HFFc6 (cell line): ENCODE measurements around the gene HLA-DMA. TPM values are rescaled to one million over a fixed set of nuclear protein-coding genes. Genes with fewer than 3 reads are reported as not detected.

Experiments used
- DNase-seq: peaks from one replicate; pipeline ENCODE4 v3.0.0-alpha.2; 2018
- H3K27ac Mint-ChIP-seq: 2 replicates; pipeline ENCODE4 v1.8.0; 2020; ENCODE audit warnings: mild to moderate bottlenecking, mixed read lengths
- H3K27me3 Mint-ChIP-seq: 2 replicates; pipeline ENCODE4 v1.8.0; 2021; ENCODE audit warnings: mild to moderate bottlenecking, moderate library complexity, mixed read lengths; ENCODE audit not compliant: insufficient read depth
- H3K36me3 Mint-ChIP-seq: 2 replicates; pipeline ENCODE4 v1.8.0; 2021; ENCODE audit warnings: low read depth, mixed read lengths
- H3K4me1 Mint-ChIP-seq: 2 replicates; pipeline ENCODE4 v1.8.0; 2020; ENCODE audit warnings: low read depth, mixed read lengths
- H3K4me3 Mint-ChIP-seq: 2 replicates; pipeline ENCODE4 v1.8.0; 2020; ENCODE audit warnings: mild to moderate bottlenecking, moderate library complexity, mixed read lengths
- H3K9me3 Mint-ChIP-seq: 2 replicates; pipeline ENCODE4 v1.8.0; 2020; ENCODE audit warnings: mild to moderate bottlenecking, mixed read lengths
- total RNA-seq, 6 experiments: library from RNA; stranded (reverse); fragmentation: NEBNext Ultra II Directional; extraction: Animal tissue kit (Norgen Biotek cat#: 25700); gene quantifications; 2 replicates in 1 of 6; 3 replicates in 5 of 6; pipeline ENCODE4 v1.2.3, GENCODE V29; 2021
- TF ChIP-seq, protein P1 (sequence below): fragments of 200-600 bp; sonication (generic); IDR thresholded peaks from 2 replicates; pipeline ENCODE4 v1.5.0; 2021; ENCODE audit warnings: antibody characterized with exemption, mild to moderate bottlenecking

HLA-DMA gene
- total RNA-seq, 6 experiments from 2014 or later, result 2.0 to 3.1 (median 2.2) TPM

DNA sequence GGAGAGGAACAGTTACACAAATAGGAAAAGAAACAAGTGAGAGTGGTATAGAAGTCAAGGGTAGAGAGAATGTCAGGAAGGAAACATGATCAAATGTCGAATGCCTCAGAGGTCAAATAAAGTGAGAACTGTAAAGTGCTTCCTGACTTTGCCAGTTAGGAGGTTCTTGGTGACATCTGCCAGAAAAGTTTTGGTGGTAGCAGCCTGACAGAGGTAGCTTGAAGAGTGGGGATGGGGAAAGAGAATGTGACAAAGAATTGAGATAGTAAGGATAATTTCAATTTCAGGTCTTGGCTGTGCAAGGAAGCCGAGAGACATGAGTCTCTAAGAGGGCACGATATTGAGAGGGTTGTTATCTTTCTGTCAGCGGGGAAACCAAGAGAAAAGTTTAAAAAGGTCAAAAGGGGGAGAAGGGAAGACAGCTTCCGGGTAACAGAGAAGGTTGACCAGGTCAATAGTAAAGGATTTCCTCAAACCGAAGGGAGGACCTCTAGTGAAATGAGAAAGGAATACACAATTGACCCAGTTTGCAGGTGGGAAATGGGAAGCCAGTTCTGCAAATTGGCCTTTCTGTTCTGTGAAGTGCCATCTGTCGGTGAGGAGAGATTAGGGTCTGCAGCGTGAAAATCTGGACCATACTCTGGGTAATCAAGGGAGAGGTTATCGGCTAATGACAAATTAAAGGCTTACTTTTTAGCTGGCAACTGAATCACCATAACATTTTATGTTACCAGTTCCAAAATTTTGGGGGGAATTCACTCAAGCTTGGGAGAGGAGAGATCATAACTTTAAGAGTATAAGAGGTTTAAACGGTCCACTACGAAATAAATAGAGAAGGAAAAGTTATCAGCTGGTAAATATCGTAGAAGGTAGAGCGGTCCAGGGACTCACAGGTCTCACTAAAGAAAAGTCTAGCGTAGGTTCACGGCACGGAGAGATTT, 14.5 kb upstream of the HLA-DMA start:
- Mint-ChIP-seq H3K4me3 (peak overlapping the region; percentile 93), H3K27me3 (peaks cover 12% of the 10 kb centered on the region)
- TF ChIP-seq, protein P1, sequence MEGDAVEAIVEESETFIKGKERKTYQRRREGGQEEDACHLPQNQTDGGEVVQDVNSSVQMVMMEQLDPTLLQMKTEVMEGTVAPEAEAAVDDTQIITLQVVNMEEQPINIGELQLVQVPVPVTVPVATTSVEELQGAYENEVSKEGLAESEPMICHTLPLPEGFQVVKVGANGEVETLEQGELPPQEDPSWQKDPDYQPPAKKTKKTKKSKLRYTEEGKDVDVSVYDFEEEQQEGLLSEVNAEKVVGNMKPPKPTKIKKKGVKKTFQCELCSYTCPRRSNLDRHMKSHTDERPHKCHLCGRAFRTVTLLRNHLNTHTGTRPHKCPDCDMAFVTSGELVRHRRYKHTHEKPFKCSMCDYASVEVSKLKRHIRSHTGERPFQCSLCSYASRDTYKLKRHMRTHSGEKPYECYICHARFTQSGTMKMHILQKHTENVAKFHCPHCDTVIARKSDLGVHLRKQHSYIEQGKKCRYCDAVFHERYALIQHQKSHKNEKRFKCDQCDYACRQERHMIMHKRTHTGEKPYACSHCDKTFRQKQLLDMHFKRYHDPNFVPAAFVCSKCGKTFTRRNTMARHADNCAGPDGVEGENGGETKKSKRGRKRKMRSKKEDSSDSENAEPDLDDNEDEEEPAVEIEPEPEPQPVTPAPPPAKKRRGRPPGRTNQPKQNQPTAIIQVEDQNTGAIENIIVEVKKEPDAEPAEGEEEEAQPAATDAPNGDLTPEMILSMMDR, result peak; percentile 72

DNA sequence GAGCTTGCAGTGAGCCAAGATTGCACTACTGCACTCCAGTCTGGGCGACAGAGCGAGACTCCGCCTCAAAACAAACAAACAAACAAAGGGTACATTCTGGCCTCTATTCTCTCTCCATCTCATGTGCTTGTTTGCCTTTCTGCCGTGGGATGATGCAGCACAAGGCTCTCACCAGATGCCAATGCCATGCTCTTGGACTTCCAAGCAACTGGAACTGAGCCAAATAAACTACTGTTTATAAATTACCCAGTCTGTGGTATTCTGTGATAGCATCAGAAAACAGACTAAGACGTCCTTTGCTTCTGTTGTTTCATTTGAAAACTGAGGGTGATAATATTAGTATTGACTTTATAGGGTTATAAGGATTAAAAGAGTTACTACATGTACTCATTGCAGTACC, 11.9 kb upstream of the HLA-DMA start:
- no peaks in the 10 kb centered on the region for H3K36me3 Mint-ChIP-seq
- no peak overlapping the region for H3K27ac Mint-ChIP-seq
- H3K4me3 Mint-ChIP-seq, result no peak overlapping the region
- peaks cover 3% of the 10 kb centered on the region; the same call in 1 of the 2 replicates for H3K27me3 Mint-ChIP-seq
- TF ChIP-seq, protein P1, result no peak
- H3K4me1 Mint-ChIP-seq, result peaks cover 38% of the 10 kb centered on the region
- no peak for DNase-seq
- no peaks in the 10 kb centered on the region for H3K9me3 Mint-ChIP-seq

More for the DNA sequence above, 14.5 kb upstream of the HLA-DMA start:
- DNase-seq, result peak; percentile 45
- H3K9me3 Mint-ChIP-seq, result no peaks in the 10 kb centered on the region
- peak overlapping the region; percentile 99 for H3K27ac Mint-ChIP-seq
- H3K36me3 Mint-ChIP-seq, result peaks cover 12% of the 10 kb centered on the region
- peaks cover 31% of the 10 kb centered on the region for H3K4me1 Mint-ChIP-seq

DNA sequence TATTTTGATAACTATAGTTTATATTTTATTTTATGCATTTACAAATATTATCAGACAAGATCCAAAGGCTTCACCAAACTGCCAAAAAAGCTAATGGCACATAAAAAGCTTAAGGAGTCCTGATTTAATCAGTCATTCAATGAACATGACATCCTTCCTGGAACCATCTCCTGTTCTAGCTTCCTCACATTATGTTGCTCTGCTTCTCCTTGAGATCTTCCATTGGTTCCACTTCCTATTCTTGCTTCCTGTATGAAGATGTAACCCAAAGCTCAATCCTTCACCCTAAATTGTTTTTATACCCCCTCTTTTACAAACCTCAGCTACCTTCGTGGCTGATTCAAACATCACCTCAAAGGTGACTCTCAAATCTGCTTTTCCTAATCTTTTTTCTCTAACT, 11.0 kb upstream of the HLA-DMA start:
- Mint-ChIP-seq H3K4me3 (no peak overlapping the region), H3K36me3 (no peaks in the 10 kb centered on the region), H3K4me1 (peaks cover 38% of the 10 kb centered on the region), H3K27ac (no peak overlapping the region), H3K27me3 (no peaks in the 10 kb centered on the region; the same call in 1 of the 2 replicates), H3K9me3 (no peaks in the 10 kb centered on the region)
- DNase-seq, result no peak
- TF ChIP-seq, protein P1, result no peak

DNA sequence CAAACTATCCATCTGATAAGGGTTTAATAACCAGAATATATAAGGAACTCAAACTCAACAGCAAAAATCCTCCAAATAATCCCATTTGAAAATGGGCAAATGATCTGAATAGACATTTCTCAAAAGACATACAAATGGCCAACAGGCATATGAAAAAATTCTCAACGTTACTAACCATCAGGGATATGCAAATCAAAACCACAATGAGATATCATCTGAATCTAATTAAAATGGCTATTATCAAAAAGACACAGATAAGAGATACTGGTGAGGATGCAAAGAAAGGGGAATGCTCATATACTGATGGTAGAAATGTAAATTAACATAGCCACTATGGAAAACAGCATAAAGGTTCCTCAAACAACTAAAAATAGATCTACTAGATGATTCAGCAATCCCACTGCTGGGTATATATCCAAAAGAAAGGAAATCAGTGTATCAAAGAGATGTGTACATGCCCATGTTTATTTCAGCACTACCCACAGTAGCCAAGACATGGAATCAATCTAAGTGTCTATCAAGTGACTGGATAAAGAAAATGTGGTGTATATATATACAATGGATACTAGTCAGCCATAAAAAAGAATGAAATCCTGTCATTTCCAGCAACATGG, 9.4 kb upstream of the HLA-DMA start:
- Mint-ChIP-seq H3K36me3 (no peaks in the 10 kb centered on the region), H3K27me3 (peaks cover 1% of the 10 kb centered on the region; the same call in 1 of the 2 replicates), H3K4me3 (no peak overlapping the region), H3K27ac (no peak overlapping the region), H3K4me1 (peaks cover 32% of the 10 kb centered on the region), H3K9me3 (no peaks in the 10 kb centered on the region)
- TF ChIP-seq, protein P1, result no peak
- no peak for DNase-seq

DNA sequence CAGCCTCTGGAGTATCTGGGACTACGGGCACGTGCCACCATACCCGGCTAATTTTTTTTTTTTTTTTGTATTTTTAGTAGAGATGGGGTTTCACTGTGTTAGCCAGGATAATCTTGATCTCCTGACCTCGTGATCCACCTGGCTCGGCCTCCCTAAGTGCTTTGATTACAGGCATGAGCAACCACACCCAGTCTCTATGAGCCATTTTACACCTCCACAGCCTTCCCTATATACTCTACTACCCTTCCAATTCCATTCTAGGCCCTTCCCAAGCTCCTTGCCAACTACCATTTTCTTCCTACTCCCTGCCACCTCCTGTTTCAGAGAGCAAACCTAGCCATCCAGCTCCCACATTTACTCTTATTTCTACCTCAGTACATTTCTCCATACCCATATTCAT, 7.7 kb upstream of the HLA-DMA start:
- Mint-ChIP-seq H3K27ac (no peak overlapping the region), H3K27me3 (peaks cover 1% of the 10 kb centered on the region; the same call in 1 of the 2 replicates), H3K36me3 (no peaks in the 10 kb centered on the region), H3K9me3 (no peaks in the 10 kb centered on the region), H3K4me1 (peaks cover 17% of the 10 kb centered on the region), H3K4me3 (no peak overlapping the region)
- TF ChIP-seq, protein P1, result no peak
- no peak for DNase-seq
